NB4 (cell line): ENCODE data around the gene STAG1.
"Not testable (repeated sequence)": the region's sequence is repeated elsewhere in the genome, so short reads cannot be mapped to it uniquely, and the experiment has no call there.

ENCODE experiments used
- DNase-seq: peaks from one replicate; pipeline ENCODE4 v3.0.0; 2010; ENCODE audit warnings: low read depth
- H3K4me3 ChIP-seq: one replicate; pipeline ENCODE4 v1.5.1; 2011; ENCODE audit warnings: mild to moderate bottlenecking, low read depth, low read length, moderate library complexity
- MAX ChIP-seq: IDR thresholded peaks from 2 replicates; pipeline ENCODE4 v1.6.1; 2011; ENCODE audit warnings: low read depth, low read length
- MYC ChIP-seq: IDR thresholded peaks from 2 replicates; pipeline ENCODE4 v1.6.1; 2011; ENCODE audit warnings: low read depth, low read length
- POLR2A ChIP-seq: IDR thresholded peaks from 2 replicates; pipeline ENCODE4 v1.6.1; 2011; ENCODE audit warnings: mild to moderate bottlenecking; ENCODE audit not compliant: insufficient read length; ENCODE audit errors: extremely low read depth
- TF ChIP-seq, protein P1 (sequence below): IDR thresholded peaks from one replicate; pipeline ENCODE4 v1.5.1; 2012; ENCODE audit warnings: low read depth, low read length

The STAG1 gene

GRCh38 chr3:136576279-136577009 lies 175.7 kb downstream of the STAG1 start:
- TF ChIP-seq, protein P1, sequence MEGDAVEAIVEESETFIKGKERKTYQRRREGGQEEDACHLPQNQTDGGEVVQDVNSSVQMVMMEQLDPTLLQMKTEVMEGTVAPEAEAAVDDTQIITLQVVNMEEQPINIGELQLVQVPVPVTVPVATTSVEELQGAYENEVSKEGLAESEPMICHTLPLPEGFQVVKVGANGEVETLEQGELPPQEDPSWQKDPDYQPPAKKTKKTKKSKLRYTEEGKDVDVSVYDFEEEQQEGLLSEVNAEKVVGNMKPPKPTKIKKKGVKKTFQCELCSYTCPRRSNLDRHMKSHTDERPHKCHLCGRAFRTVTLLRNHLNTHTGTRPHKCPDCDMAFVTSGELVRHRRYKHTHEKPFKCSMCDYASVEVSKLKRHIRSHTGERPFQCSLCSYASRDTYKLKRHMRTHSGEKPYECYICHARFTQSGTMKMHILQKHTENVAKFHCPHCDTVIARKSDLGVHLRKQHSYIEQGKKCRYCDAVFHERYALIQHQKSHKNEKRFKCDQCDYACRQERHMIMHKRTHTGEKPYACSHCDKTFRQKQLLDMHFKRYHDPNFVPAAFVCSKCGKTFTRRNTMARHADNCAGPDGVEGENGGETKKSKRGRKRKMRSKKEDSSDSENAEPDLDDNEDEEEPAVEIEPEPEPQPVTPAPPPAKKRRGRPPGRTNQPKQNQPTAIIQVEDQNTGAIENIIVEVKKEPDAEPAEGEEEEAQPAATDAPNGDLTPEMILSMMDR, result no peak
- TF ChIP-seq POLR2A, result no peak
- no peak for TF ChIP-seq MAX
- DNase-seq, result no peak
- H3K4me3 ChIP-seq, result no peak overlapping the region

- no peak for DNase-seq
- TF ChIP-seq, protein P1, result no peak
- no peak for TF ChIP-seq POLR2A
- TF ChIP-seq MAX, result no peak
- TF ChIP-seq MYC, result no peak
Observed at GRCh38 chr3:136567599-136568188, 184.5 kb downstream of the STAG1 start.

GRCh38 chr3:136564962-136565361 lies 187.2 kb downstream of the STAG1 start:
- not testable (repeated sequence) for DNase-seq

More at GRCh38 chr3:136567599-136568188, 184.5 kb downstream of the STAG1 start:
- H3K4me3 ChIP-seq, result no peak overlapping the region

DNA sequence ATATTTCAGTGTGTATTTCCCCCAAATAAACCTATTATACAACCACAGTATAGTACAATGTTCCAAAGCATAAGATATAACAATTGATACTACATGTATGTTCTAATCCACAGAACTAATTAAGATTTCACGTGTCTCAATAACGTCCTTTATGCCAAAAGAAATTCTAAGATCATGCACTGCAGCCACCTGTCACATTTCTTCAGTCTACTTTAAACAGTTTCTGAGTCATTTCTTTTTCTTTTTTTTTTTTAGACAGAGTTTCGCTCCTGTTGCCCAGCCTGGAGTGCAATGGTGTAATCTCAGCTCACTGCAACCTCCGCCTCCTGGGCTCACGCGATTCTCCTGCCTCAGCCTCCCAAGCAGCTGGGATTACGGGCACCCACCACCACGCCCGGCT lies 190.2 kb downstream of the STAG1 start:
- no peak for DNase-seq
- no peak overlapping the region for H3K4me3 ChIP-seq
- TF ChIP-seq MYC (no peak), MAX (no peak), POLR2A (no peak)
- TF ChIP-seq, protein P1, result no peak

More at GRCh38 chr3:136564962-136565361, 187.2 kb downstream of the STAG1 start:
- not testable (repeated sequence) for H3K4me3 ChIP-seq

DNA sequence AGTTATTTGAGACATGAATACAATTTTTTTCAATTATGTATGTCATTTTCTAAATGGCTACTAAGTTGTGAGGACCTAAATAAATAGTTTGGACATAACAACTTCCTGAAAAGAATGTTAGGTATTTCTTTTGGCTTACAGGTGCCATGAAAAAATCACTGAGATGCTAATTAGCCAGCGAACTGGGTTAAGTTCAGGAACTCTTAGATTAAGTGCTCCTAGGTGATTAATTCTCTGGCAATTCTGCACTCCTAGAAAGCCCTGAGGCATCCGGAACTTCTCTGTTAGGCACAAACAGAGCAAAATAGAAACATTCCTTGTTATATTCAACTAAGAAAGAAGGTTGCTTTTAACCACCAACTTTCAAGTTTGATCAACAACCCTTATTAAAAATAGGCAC lies 192.3 kb downstream of the STAG1 start:
- DNase-seq, result no peak
- TF ChIP-seq, protein P1, result no peak
- no peak for TF ChIP-seq MYC
- TF ChIP-seq MAX, result no peak
- no peak for TF ChIP-seq POLR2A
- no peak overlapping the region for H3K4me3 ChIP-seq

- not testable (repeated sequence) for H3K4me3 ChIP-seq, DNase-seq
Observed at GRCh38 chr3:136549461-136549860, 202.7 kb downstream of the STAG1 start.

- no peak overlapping the region for H3K4me3 ChIP-seq
- TF ChIP-seq MYC, result no peak
- TF ChIP-seq MAX, result no peak
- no peak for TF ChIP-seq POLR2A
- TF ChIP-seq, protein P1, result no peak
- DNase-seq, result no peak
Observed at GRCh38 chr3:136547293-136547692, 204.9 kb downstream of the STAG1 start.
